SU-DHL-6 (cell line): ENCODE results near the gene PTPRJ.

Experiments used
- CTCF ChIP-seq: fragments of 200-600 bp; sonication (generic); IDR thresholded peaks from one replicate; pipeline ENCODE4 v1.5.1; 2017; ENCODE audit warnings: antibody characterized with exemption, mild to moderate bottlenecking, low read length, moderate library complexity; ENCODE audit not compliant: insufficient read depth, poor library complexity, severe bottlenecking
- EZH2phosphoT487 ChIP-seq: fragments of 200-600 bp; sonication (generic), shearing (Covaris generic); conservative IDR thresholded peaks from 2 replicates; pipeline ENCODE4 v1.6.1; 2018; ENCODE audit warnings: mild to moderate bottlenecking, antibody characterized with exemption, low read length, moderate library complexity, mixed read lengths

- TF ChIP-seq CTCF, result no peak
- TF ChIP-seq EZH2phosphoT487, result no peak
Observed at GRCh38 chr11:48041877-48042695, 61.7 kb downstream of the PTPRJ start.
